Measurements from ENCODE around the gene TNFRSF13B.
"Not testable (repeated sequence)": the region's sequence is repeated elsewhere in the genome, so short reads cannot be mapped to it uniquely, and the experiment has no call there.

TNFRSF13B gene

GRCh38 chr17:16987066-16987829 lies 15.3 kb upstream of the TNFRSF13B start:
- DNase-seq (ENCODE audit: low read depth in 2 of 2), result no peak

DNA sequence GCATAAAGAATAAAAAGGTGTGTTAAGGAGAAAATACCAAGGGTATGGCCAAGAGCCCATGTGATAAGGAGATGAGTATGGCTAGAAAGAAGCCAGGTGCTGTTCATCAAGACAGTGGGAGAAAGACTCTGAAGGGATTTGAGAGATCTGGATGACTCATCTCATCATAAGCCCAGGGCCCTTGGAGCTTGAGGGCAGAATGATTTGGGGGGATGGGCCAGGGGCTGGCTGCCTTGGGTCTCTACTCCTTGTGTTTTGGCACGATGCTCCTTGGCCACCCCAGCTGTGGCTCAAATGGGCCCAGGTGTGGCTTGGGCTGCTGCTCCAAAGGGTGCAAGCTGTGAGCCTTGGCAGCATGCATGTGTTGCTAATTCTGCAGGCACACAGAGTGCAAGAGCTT lies 14.5 kb upstream of the TNFRSF13B start:
- no peak for DNase-seq (ENCODE audit: low read depth in 2 of 2)

DNA sequence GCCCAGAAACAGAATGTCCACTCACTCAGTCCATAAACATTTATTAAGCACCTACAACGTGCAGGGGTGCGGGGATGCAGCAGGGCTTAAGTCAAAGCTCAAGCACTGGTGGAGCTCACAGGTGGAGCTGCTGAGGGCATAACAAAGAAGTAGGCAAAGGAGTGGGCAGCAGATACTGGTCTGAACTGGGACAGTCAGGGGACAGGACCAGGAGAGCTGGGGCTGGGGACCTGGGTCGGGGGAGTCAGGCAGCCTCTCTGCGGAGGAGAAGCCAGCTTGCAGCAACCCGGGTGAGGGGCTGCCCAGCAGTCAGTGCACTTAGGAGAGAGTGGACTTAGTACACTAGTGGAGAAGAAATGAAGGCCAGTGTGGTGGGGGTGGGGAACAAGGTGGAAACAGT lies 10.0 kb upstream of the TNFRSF13B start:
- DNase-seq (ENCODE audit: low read depth in 2 of 2), result no peak

DNA sequence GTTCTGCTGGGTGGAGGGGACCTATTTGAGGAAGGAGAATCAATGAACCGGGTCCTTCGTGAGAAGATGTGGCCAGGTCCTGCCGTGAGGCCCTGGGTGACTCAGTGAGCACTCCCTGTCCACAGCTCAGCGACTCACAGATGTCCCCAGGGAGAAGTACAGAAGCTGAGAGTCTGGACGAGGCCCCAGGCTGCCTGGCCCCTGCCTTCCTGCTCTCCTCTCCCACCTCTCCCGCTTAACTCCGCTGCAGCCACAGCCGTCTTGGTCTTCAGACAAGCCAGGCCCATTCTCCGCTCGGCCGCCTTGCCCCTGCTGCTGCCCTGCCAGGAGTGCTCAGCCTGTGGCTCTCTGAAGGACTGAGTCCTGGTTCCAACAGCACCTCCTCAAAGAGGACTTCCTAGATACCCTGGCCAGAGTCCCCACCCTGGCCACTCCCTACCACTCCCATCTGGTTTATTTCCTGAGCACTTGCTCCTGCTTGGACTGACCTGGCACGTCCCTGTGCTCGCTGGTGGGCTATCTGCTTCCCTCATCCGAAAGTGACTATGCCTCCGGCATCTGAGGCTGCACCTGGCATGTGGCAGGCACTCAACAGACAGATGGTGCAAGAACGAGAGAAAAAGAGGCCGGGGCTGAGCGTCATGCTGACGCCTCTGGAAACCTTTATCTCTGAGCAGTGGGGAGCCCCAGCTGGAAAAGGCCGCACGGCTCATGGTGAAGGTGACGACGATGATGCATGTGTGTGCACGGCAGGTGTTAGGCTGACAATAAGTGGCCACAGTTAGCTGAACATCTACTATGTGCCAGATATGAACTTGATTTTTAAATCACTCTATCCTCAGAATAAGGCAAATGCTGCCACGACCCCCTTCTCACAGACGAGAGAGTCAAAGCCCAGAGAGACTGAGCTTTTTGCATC lies 9.2 kb upstream of the TNFRSF13B start:
- no peak for DNase-seq (ENCODE audit: low read depth in 2 of 2)

DNA sequence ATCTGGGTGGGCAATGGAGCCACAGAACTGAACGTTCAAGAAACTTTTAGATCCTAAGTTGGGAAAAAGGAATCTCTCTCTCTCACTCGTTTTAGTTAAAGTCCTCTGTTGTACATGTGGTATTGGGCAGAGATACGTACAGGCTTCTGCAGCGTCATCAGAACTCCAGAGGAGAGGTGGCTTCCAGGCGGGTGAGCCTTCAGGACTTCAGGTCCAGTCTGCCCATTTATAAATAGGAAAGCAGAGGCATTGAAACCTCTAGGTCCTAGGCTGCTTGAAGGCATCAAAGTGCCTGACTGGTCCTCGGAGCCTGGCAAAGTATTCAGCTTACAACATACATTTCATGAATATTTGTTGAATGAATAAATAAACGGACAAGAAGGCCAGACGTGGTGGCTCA lies 8.1 kb upstream of the TNFRSF13B start:
- DNase-seq (ENCODE audit: low read depth in 2 of 2), result no peak

DNA sequence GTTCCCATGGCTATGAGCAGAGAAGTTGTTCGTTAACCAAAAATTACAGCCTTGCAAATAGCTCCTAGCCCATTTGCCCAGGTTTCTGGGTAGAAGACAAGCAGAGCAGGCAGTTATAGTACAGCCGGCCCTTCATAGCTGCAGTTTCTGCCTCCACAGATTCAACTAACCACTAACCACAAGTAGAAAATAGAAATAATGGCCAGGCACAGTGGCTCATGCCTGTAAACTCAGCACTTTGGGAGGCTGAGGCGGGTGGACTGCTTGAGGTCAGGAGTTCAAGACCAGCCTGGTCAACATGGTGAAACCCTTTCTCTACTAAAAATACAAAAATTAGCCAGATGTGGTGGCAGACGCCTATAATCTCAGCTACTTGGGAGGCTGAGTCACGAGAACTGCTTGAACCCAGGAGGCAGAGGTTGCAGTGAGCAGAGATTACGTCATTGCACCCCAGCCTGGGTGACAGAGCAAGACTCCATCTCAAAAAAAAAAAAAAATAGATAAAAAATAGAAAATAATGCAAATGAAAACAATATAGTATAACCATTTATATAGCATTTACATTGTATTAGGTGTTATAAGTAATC lies 7.4 kb upstream of the TNFRSF13B start:
- not testable (repeated sequence) for DNase-seq (ENCODE audit: low read depth in 2 of 2)

GRCh38 chr17:16977932-16978331 lies 6.0 kb upstream of the TNFRSF13B start:
- DNase-seq (ENCODE audit: low read depth in 2 of 2), result no peak

DNA sequence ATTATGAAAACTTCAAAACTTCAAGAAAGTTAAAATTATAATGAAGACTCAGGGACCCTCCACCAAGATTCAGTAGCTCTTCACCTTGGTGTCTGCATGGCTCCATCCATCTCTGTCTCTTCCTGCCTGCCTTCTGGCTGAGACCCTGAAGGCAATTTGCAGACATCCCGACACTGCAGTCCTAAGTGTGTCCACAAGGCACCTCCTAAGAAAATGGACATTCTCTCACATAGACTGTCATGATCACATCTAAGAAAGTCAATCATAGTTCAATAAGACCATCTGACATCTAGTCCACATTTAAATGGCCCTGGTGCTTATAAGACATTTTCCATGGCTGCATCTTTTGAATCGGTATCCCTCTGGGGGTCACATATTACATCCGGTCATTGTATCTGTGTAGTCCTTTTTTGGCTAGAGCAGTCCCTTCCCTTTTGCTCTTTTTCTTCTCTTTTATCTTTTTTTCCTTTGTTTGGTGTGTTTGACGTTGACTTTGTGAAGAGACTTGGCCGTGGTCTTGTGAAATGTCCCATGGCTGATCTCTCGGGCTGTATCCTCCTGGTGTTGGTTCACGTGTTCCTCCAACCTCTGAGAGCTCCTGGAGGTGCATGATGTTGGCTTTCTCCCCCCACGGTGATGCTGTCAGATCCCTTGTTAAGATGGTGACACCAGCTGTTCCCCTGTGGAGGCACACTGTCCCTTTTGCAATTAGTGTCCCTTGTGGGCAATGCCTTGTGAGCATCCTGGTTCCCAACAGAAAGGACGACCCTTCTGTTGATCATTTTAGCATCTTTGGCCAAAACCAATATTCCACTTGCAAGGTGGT lies 5.0 kb upstream of the TNFRSF13B start:
- DNase-seq (ENCODE audit: low read depth in 2 of 2), result no peak

DNA sequence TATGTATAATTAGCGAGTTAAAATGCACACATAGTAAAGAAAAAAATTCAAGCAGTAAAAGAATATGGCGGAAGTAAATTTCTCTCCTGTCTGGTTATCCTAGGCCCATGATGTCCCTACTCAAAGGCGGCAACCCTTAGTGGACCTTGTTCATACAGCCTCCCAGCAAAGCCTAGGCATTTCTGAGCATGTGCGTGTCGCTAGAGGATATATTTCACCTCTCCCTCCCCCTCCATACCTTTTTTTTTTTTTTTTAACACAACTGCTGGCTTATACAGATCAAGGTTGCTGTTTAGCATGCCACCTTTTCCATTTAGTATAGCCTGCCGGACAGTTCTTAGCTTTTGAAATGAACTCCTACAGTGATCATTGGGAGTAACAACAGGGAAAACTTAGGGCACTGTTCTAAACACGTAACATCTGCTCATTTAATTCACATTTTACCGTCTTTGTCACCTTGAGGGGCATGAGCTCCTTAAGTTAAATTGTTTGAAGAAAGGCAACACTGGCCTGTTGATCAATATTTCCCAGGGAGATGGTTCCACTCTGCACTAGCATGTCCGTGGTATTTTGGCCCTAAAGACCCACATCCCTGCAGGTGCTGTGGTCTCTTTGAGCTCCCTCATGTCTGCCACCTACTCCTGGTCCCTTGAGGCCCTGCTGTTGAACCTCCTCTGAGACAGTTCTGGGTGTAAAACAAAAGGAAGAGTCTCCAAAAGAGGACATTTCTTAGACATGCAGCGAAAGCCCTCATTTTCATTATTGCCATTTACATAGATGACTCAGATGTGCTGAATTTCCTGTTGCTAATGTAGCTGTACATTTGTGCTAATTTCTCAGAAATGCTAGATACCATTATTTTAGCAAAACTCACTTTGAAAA lies 4.1 kb upstream of the TNFRSF13B start:
- no peak for DNase-seq (ENCODE audit: low read depth in 2 of 2)

DNA sequence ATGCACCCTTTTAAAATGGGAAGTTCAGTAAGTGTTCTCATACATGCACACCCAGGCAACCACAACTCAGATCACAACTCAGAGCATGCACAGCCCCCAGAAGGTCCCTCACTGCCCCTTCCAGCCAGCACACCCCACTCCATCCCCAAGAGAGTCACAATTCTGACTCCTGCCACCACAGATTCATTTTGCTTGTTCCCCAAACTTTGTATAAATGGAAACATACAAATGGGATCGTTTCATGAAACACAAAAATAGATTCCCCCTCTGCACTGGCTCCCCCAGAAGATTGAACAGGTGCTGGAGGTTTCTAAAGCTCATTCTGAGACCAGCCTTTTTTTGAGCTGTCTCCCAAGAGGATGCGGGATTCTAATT lies 3.3 kb upstream of the TNFRSF13B start:
- DNase-seq (ENCODE audit: low read depth in 2 of 2), result no peak

GRCh38 chr17:16974569-16975276 lies 2.8 kb upstream of the TNFRSF13B start:
- DNase-seq (ENCODE audit: low read depth in 2 of 2), result no peak

DNA sequence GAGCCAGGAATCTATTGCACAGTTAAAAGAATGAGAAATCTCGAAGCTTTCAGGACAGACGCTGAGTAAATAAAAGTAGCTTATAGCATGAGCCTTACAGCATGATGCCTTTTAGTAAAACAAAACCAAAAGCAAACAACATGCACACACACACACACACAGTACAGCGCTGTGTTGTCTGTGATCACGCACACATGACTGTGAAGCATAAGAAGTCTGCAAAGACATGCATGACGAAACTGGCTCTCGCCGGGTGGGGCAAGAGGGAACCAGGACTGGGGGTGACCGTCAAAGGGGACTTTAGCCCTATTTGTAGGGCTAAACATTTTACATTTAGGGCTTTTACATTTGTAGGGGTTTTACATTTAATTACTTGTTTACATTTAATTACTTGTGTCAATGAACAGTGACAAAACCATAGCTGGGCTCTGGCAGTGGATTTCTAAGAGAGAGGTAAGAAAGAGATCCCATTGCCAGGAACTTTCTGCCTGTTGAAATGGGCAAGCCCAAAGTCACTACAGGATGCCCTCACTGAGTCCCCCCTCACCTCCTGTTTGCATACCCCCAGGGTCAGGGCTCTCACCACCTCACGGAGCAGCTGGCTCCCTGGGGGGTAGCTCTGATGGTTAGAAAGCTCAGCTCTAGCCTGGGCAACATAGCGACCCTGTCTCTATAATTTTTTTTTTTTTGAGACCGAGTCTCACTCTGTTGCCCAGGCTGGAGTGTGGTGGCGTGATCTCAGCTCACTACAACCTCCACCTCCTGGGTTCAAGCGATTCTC lies 2.0 kb upstream of the TNFRSF13B start:
- no peak for DNase-seq (ENCODE audit: low read depth in 2 of 2)

DNA sequence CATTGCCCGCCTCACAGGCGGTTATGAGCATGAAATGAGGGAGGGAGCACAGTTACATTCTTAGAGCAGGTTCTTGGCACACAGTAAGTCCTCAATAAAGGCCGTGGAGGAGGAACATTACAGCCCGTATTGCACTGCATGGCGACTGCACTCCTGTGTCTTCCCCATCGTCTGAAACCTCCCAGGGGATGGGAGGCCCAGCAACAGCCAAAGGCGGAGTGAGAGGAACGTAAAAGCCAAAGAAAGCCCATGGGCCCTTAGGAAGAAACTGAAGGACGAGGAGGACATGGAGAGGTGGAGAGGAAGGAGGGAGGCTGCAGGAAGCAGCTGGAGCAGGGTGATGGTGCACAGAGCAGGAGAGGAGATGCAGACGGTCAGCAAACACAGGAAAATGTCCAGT lies 1.1 kb upstream of the TNFRSF13B start:
- not testable (repeated sequence) for DNase-seq (ENCODE audit: low read depth in 2 of 2)

GRCh38 chr17:16972346-16972745 lies 428 bp upstream of the TNFRSF13B start:
- DNase-seq (ENCODE audit: low read depth in 2 of 2), result no peak

DNA sequence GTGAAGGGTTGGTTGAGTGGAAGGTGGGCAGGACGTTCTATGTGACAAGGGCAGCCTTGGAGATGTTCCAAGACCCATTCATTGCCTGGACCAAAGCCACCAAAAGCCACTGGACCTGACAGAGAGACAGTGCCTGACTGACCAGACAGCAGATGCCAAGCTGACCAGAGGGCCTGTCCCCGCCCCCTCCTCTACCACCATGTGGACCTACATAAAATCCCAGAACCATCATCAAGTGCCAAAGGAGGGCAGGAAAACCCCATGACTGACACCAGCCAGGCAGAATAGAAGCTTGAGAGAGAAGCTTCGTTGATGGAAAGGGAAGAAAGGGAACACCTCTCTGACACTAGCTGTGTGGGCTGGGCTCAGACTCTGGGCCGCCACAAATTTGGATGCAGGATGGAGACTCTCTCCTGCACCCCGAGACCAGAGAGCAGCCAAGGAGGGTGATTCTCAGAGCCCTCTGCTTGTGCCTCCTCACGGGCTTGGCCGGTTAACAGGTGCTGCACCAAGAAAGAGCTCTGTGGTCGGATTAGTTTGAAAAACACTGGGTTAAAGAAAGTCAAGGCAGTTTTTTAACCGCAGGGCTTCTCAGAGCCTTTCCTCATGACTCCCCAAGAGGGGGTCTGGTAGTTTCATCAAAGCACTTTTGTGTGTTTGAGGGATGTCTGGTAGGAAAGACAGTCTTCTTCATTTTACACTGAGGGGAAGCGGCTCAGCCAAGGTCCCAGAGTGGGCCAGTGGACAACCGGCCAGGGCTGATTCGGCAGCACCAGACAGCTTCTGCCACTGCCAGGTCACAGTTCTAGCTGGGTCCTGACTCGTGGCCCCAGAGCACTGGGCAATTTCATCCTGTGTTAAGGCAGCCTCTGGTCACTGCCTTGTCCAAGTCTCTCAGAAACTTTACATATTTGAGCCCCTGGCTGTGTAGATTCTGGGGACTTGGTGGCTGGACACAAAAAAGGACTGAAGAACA lies 1.7 kb downstream of the TNFRSF13B start:
- no peak for DNase-seq (ENCODE audit: low read depth in 2 of 2)

- DNase-seq (ENCODE audit: low read depth in 2 of 2), result no peak
These were observed 3.1 kb downstream of the TNFRSF13B start for GRCh38 chr17:16968786-16969185.

GRCh38 chr17:16962804-16963203 lies 9.1 kb downstream of the TNFRSF13B start:
- DNase-seq (ENCODE audit: low read depth in 2 of 2), result no peak

- no peak for DNase-seq (ENCODE audit: low read depth in 2 of 2)
These were observed 10.1 kb downstream of the TNFRSF13B start for GRCh38 chr17:16961792-16962191.

Data from stimulated activated CD4-positive, alpha-beta T cell treated with anti-CD3 and anti-CD28 coated beads, Interleukin-1b, Interleukin-23, amount 100 ng/mL, for 1 hour (primary cell).